A673 (cell line): ENCODE results near the gene SORL1. TPM values are rescaled to one million over a fixed set of nuclear protein-coding genes. Genes with fewer than 3 reads are reported as not detected.

ENCODE experiments used
- BruUV-seq: library from RNA; stranded (reverse); fragments of 400-500 nt; replicated peaks from 2 replicates; lab custom pipeline; 2021; lab: Mats Ljungman, UMichigan
- CTCF ChIA-PET: fragments of 300-600 bp; sonication (Branson Sonifier 250); formaldehyde crosslinking; loops from one replicate; lab custom pipeline; 2022; ENCODE audit warnings: antibody characterized with exemption; lab: Charles Lee
- POLR2A ChIA-PET: fragments of 300-600 bp; sonication (Branson Sonifier 250); formaldehyde crosslinking; loops from one replicate; lab custom pipeline; 2022; ENCODE audit warnings: antibody characterized with exemption; ENCODE audit not compliant: low non-redundant PET; lab: Charles Lee
- DNase-seq: peaks from one replicate; pipeline ENCODE4 v3.0.0-alpha.2; 2015; ENCODE audit warnings: low spot score
- H3K27ac ChIP-seq: fragments of 200-600 bp; sonication (generic); 2 replicates; pipeline ENCODE4 v1.5.1; 2016; ENCODE audit warnings: mixed run types, low read depth, mild to moderate bottlenecking, mixed read lengths, antibody characterized with exemption, low read length; ENCODE audit not compliant: poor library complexity, severe bottlenecking
- H3K27me3 ChIP-seq: fragments of 200-600 bp; sonication (generic); replicated peaks from 2 replicates; pipeline ENCODE4 v1.6.1; 2017; ENCODE audit warnings: mixed run types, low read depth, mild to moderate bottlenecking, mixed read lengths, antibody characterized with exemption, low read length; ENCODE audit not compliant: insufficient read depth, poor library complexity
- H3K36me3 ChIP-seq: fragments of 200-600 bp; sonication (generic); 2 replicates; pipeline ENCODE4 v1.6.1; 2016; ENCODE audit warnings: mixed run types, mild to moderate bottlenecking, mixed read lengths, antibody characterized with exemption, low read length; ENCODE audit not compliant: insufficient read depth, poor library complexity, severe bottlenecking
- H3K4me1 ChIP-seq: fragments of 200-600 bp; sonication (generic); 2 replicates; pipeline ENCODE4 v1.6.1; 2017; ENCODE audit warnings: mixed run types, mild to moderate bottlenecking, mixed read lengths, antibody characterized with exemption, low read length; ENCODE audit not compliant: insufficient read depth, poor library complexity, severe bottlenecking
- H3K4me3 ChIP-seq: fragments of 200-600 bp; sonication (generic); 2 replicates; pipeline ENCODE4 v1.5.1; 2016; ENCODE audit warnings: low read depth, mixed run types, mild to moderate bottlenecking, mixed read lengths, low read length; ENCODE audit not compliant: poor library complexity, severe bottlenecking
- H3K9me3 ChIP-seq: fragments of 200-600 bp; sonication (generic); 2 replicates; pipeline ENCODE4 v1.6.1; 2016; ENCODE audit warnings: mixed run types, low read depth, mild to moderate bottlenecking, mixed read lengths, antibody characterized with exemption, low read length; ENCODE audit not compliant: poor library complexity, severe bottlenecking
- EZH2 ChIP-seq: fragments of 200-600 bp; sonication (generic); IDR thresholded peaks from 2 replicates; pipeline ENCODE4 v1.6.1; 2017; ENCODE audit warnings: borderline replicate concordance, low read depth, mild to moderate bottlenecking, mixed read lengths, antibody characterized with exemption, low read length; ENCODE audit not compliant: poor library complexity, severe bottlenecking
- intact Hi-C: fragments of 100-400 bp; cut with micrococcal nuclease; formaldehyde crosslinking; loops from one replicate; pipeline ENCODE4 v1.10.0; 2022; ENCODE audit not compliant: unreplicated experiment
- total RNA-seq: library from RNA; stranded (reverse); gene quantifications from 2 replicates; pipeline ENCODE4 v1.2.3, GENCODE V29; 2021
- TF ChIP-seq, protein P1 (sequence below): fragments of 300-800, 200-600 bp; sonication (generic); conservative IDR thresholded peaks from 2 replicates; pipeline ENCODE4 v1.5.1; 2017; ENCODE audit warnings: low read depth, mild to moderate bottlenecking, antibody characterized with exemption, low read length, moderate library complexity, mixed read lengths

The SORL1 gene
- total RNA-seq, 1 experiment from 2014 or later, result 0.95 TPM

DNA sequence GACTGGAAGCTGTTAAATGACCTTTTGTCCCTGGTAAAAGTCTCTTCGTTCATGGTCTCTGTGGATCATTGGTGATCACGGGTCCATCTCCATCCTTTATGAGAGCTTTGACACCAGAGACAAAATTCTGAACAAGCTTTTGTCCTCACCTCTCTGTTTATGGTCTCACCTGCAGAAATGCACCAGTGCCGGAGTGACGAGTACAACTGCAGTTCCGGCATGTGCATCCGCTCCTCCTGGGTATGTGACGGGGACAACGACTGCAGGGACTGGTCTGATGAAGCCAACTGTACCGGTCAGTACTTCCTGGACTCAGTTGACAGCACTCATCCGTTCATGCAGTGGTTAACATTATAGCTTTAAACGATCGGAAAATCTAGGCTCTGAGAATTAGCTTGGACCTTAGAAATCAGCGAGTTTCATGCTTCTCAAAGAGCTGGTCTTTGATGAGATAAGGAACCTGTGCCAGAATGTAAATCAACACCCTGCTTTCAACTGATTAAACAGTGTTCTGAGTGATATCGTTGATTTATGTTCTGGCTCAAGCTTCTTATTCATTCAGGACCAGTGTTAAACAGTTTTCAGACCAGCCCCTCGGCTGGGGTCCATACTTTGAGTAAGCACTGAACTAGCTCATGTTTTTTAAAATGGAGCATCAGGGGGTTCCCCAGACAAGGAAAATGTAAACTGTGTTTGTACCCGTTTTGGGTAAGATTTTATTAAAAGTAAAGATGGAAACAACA, 125.2 kb downstream of the SORL1 start:
- POLR2A ChIA-PET, result interaction anchor here (0.6 kb wide), 2 partner anchors 11 to 418 kb away, joined by 3 to 6 read pairs; no protein-coding TSS in a partner anchor
- intact Hi-C loops, result no loop called here
- Histone ChIP-seq H3K27ac (no peak overlapping the region), H3K36me3 (no peaks in the 10 kb centered on the region), H3K4me1 (no peaks in the 10 kb centered on the region), H3K9me3 (peaks cover 8% of the 10 kb centered on the region), H3K4me3 (no peak overlapping the region), H3K27me3 (peaks cover 24% of the 10 kb centered on the region)
- DNase-seq, result no peak
- TF ChIP-seq, protein P1, sequence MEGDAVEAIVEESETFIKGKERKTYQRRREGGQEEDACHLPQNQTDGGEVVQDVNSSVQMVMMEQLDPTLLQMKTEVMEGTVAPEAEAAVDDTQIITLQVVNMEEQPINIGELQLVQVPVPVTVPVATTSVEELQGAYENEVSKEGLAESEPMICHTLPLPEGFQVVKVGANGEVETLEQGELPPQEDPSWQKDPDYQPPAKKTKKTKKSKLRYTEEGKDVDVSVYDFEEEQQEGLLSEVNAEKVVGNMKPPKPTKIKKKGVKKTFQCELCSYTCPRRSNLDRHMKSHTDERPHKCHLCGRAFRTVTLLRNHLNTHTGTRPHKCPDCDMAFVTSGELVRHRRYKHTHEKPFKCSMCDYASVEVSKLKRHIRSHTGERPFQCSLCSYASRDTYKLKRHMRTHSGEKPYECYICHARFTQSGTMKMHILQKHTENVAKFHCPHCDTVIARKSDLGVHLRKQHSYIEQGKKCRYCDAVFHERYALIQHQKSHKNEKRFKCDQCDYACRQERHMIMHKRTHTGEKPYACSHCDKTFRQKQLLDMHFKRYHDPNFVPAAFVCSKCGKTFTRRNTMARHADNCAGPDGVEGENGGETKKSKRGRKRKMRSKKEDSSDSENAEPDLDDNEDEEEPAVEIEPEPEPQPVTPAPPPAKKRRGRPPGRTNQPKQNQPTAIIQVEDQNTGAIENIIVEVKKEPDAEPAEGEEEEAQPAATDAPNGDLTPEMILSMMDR, result no peak
- no peak for TF ChIP-seq EZH2
- BruUV-seq, result no TSS peak
- CTCF ChIA-PET, result interaction anchor here (0.6 to 1.3 kb wide), 2 partner anchors 14 to 1058 kb away, joined by 5 read pairs; no protein-coding TSS in a partner anchor

DNA sequence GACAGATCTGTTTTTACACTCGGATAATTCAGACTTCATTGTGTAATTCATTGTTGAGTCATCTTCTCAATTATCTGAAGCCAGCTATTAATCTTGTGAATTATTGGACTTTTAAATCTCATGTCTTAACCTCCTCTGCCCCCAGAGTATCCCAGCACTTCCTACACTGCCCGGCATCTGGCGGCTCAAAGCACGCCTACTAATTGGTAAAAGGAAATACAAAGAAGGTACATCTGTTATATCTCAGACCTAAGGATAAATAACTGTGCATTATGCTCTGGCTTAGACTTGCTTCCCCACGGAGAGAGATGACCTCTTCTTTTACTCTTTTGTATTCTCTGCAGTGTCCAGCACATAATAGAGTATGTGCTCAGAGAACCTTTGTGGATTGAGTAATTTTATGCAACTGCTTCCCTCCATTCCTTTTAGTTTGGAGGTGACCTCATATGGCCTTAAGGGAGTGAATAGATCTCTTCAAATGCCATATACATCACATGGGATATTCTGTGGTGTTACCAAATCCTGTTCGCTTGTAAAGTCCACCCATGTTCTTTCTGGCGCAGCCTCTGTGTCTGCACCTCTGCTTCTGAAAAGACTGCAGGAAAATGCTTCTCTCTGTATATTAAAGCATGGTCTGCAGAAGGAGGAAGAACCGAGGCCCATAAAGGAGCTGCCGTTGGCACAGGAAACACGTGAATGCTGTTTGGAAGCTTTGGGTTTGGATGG, 126.3 kb downstream of the SORL1 start:
- no TSS peak for BruUV-seq

GRCh38 chr11:121580154-121580553, 128.0 kb downstream of the SORL1 start:
- Histone ChIP-seq H3K4me3 (no peak overlapping the region), H3K9me3 (peaks cover 8% of the 10 kb centered on the region), H3K4me1 (no peaks in the 10 kb centered on the region), H3K27me3 (peaks cover 24% of the 10 kb centered on the region), H3K36me3 (no peaks in the 10 kb centered on the region), H3K27ac (no peak overlapping the region)
- DNase-seq, result no peak
- ChIA-PET CTCF (no interaction called here), POLR2A (no interaction called here)
- no TSS peak for BruUV-seq
- TF ChIP-seq EZH2, result no peak
- TF ChIP-seq, protein P1, result no peak
- intact Hi-C loops, result no loop called here

More for the DNA sequence above, 126.3 kb downstream of the SORL1 start:
- no peak for DNase-seq
- no peak overlapping the region for H3K4me3 ChIP-seq
- peaks cover 24% of the 10 kb centered on the region for H3K27me3 ChIP-seq
- ChIA-PET CTCF (no interaction called here), POLR2A (no interaction called here)
- H3K9me3 ChIP-seq, result peaks cover 8% of the 10 kb centered on the region
- no peak for TF ChIP-seq EZH2
- TF ChIP-seq, protein P1, result no peak
- intact Hi-C loops, result no loop called here
- H3K27ac ChIP-seq, result no peak overlapping the region
- H3K4me1 ChIP-seq, result no peaks in the 10 kb centered on the region
- H3K36me3 ChIP-seq, result no peaks in the 10 kb centered on the region
